ENCODE results near the gene MAP1B.
A peak's percentile ranks its signal among the peaks of the same experiment; 100 is the strongest.

Gene MAP1B

DNA sequence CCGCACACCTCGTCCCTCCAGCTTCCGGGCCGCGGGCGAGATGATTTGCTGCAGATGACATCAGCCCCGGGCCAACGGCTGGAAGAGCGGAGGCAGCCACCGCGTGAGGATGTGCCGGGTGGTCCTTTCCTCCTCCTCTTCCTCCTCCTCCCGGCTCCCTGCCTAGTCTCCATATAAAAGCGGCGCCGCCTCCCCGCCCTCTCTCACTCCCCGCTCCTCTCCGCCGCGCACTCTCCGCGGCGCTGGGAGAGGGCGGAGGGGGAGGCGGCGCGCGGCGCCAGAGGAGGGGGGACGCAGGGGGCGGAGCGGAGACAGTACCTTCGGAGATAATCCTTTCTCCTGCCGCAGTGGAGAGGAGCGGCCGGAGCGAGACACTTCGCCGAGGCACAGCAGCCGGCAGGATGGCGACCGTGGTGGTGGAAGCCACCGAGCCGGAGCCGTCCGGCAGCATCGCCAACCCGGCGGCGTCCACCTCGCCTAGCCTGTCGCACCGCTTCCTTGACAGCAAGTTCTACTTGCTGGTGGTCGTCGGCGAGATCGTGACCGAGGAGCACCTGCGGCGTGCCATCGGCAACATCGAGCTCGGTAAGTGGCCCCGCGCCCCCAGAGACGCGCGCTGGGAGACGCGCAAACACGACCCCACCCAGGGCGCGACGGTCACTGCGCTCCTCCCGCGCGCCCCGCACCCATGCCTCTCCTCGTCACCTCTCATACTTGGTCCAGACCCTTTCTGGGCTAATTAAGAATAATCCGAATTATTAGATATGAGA, at the start of gene MAP1B:
TSS of gene MAP1B (plus strand) at position 345 of the 770 bp plus-strand sequence. CDS start at position 402, 57 bp downstream.
- Histone ChIP-seq H3K4me1 (ENCODE audit: low read length) (peaks cover 7% of the 10 kb centered on the region; the same call in 1 of the 2 replicates), H3K4me2 (ENCODE audit: low read depth, low read length) (peak within 1 kb of the TSS; percentile 98), H3K27ac (ENCODE audit: low read length) (peak within 1 kb of the TSS; percentile 17; the same call in 1 of the 2 replicates), H4K20me1 (ENCODE audit: insufficient read depth, low read length) (no peaks in the 10 kb centered on the region), H3K9me2 (replicated peaks; ENCODE audit: insufficient read depth, low read length) (no peaks in the 10 kb centered on the region), H3F3A (ENCODE audit: insufficient read depth, low read length) (no peaks in the 10 kb centered on the region; the same call in 1 of the 2 replicates), H2AFZ (ENCODE audit: low read length) (peak within 1 kb of the TSS; percentile 87), H3K27me3 (replicated peaks; ENCODE audit: insufficient read depth, low read length) (no peaks in the 10 kb centered on the region), H3K4me3 (ENCODE audit: low read length) (peak within 1 kb of the TSS; percentile 83), H3K79me2 (ENCODE audit: low read length) (no peaks in the 10 kb centered on the region), H3K9me3 (replicated peaks; ENCODE audit: insufficient read depth, low read length) (no peaks in the 10 kb centered on the region), H3K36me3 (replicated peaks; ENCODE audit: insufficient read depth, low read length) (no peaks in the 10 kb centered on the region), H3K9ac (ENCODE audit: low read length) (peak within 1 kb of the TSS; percentile 42; the same call in 1 of the 2 replicates)
- DNase-seq, result no peak
- TF ChIP-seq EZH2 (optimal IDR thresholded peaks at IDR 0.05; ENCODE audit: low read depth, low read length) (no peak), EZH2phosphoT487 (IDR thresholded peaks at IDR 0.05; ENCODE audit: low read length) (no peak)
- TF ChIP-seq, protein P1, sequence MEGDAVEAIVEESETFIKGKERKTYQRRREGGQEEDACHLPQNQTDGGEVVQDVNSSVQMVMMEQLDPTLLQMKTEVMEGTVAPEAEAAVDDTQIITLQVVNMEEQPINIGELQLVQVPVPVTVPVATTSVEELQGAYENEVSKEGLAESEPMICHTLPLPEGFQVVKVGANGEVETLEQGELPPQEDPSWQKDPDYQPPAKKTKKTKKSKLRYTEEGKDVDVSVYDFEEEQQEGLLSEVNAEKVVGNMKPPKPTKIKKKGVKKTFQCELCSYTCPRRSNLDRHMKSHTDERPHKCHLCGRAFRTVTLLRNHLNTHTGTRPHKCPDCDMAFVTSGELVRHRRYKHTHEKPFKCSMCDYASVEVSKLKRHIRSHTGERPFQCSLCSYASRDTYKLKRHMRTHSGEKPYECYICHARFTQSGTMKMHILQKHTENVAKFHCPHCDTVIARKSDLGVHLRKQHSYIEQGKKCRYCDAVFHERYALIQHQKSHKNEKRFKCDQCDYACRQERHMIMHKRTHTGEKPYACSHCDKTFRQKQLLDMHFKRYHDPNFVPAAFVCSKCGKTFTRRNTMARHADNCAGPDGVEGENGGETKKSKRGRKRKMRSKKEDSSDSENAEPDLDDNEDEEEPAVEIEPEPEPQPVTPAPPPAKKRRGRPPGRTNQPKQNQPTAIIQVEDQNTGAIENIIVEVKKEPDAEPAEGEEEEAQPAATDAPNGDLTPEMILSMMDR (IDR thresholded peaks at IDR 0.05; ENCODE audit: low read length), result no peak

GRCh38 chr5:72057816-72058215, 49.5 kb upstream of the MAP1B start:
- Histone ChIP-seq H3F3A (ENCODE audit: insufficient read depth, low read length) (no peaks in the 10 kb centered on the region), H4K20me1 (ENCODE audit: insufficient read depth, low read length) (no peaks in the 10 kb centered on the region), H3K4me1 (ENCODE audit: low read length) (no peaks in the 10 kb centered on the region), H3K4me3 (ENCODE audit: low read length) (no peak overlapping the region), H3K27ac (ENCODE audit: low read length) (no peak overlapping the region), H3K79me2 (ENCODE audit: low read length) (no peaks in the 10 kb centered on the region), H3K4me2 (ENCODE audit: low read depth, low read length) (no peak overlapping the region), H2AFZ (ENCODE audit: low read length) (no peak overlapping the region), H3K9ac (ENCODE audit: low read length) (no peak overlapping the region), H3K27me3 (replicated peaks; ENCODE audit: insufficient read depth, low read length) (no peaks in the 10 kb centered on the region), H3K36me3 (replicated peaks; ENCODE audit: insufficient read depth, low read length) (no peaks in the 10 kb centered on the region), H3K9me2 (replicated peaks; ENCODE audit: insufficient read depth, low read length) (no peaks in the 10 kb centered on the region), H3K9me3 (replicated peaks; ENCODE audit: insufficient read depth, low read length) (no peaks in the 10 kb centered on the region)
- no peak for DNase-seq
- TF ChIP-seq EZH2phosphoT487 (IDR thresholded peaks at IDR 0.05; ENCODE audit: low read length) (no peak), EZH2 (optimal IDR thresholded peaks at IDR 0.05; ENCODE audit: low read depth, low read length) (no peak)
- TF ChIP-seq, protein P1 (IDR thresholded peaks at IDR 0.05; ENCODE audit: low read length), result no peak

GRCh38 chr5:72063219-72063819, 44.0 kb upstream of the MAP1B start:
- Histone ChIP-seq H3K27ac (ENCODE audit: low read length) (no peak overlapping the region), H3K4me1 (ENCODE audit: low read length) (no peaks in the 10 kb centered on the region), H3K4me2 (ENCODE audit: low read depth, low read length) (no peak overlapping the region), H3K36me3 (replicated peaks; ENCODE audit: insufficient read depth, low read length) (no peaks in the 10 kb centered on the region), H3K9me3 (replicated peaks; ENCODE audit: insufficient read depth, low read length) (no peaks in the 10 kb centered on the region), H4K20me1 (ENCODE audit: insufficient read depth, low read length) (no peaks in the 10 kb centered on the region), H3K79me2 (ENCODE audit: low read length) (no peaks in the 10 kb centered on the region), H3K4me3 (ENCODE audit: low read length) (no peak overlapping the region), H3K9ac (ENCODE audit: low read length) (no peak overlapping the region), H2AFZ (ENCODE audit: low read length) (no peak overlapping the region), H3K9me2 (replicated peaks; ENCODE audit: insufficient read depth, low read length) (no peaks in the 10 kb centered on the region), H3K27me3 (replicated peaks; ENCODE audit: insufficient read depth, low read length) (no peaks in the 10 kb centered on the region), H3F3A (ENCODE audit: insufficient read depth, low read length) (no peaks in the 10 kb centered on the region)
- peak; percentile 19 for DNase-seq
- TF ChIP-seq EZH2 (optimal IDR thresholded peaks at IDR 0.05; ENCODE audit: low read depth, low read length) (no peak), EZH2phosphoT487 (IDR thresholded peaks at IDR 0.05; ENCODE audit: low read length) (no peak)
- TF ChIP-seq, protein P1 (IDR thresholded peaks at IDR 0.05; ENCODE audit: low read length), result no peak

All from MM.1S (cell line).